MM.1S (cell line): Measurements from ENCODE around the gene PRAMEF5.
"Not testable (repeated sequence)": the region's sequence is repeated elsewhere in the genome, so short reads cannot be mapped to it uniquely, and the experiment has no call there.

ENCODE experiments used
- CTCF ChIP-seq: fragments of 300-600 bp; sonication (generic); IDR thresholded peaks from 2 replicates; pipeline ENCODE4 v1.5.1; 2016; ENCODE audit warnings: antibody characterized with exemption, low read length, mixed read lengths
- EZH2 ChIP-seq: fragments of 300-600 bp; sonication (generic); optimal IDR thresholded peaks from 2 replicates; pipeline ENCODE3; 2017; ENCODE audit warnings: low read depth, mild to moderate bottlenecking, antibody characterized with exemption, low read length, mixed read lengths
- EZH2phosphoT487 ChIP-seq: fragments of 300-600 bp; sonication (generic); IDR thresholded peaks from 2 replicates; pipeline ENCODE4 v1.6.1; 2018; ENCODE audit warnings: antibody characterized with exemption, low read length

- TF ChIP-seq EZH2phosphoT487, CTCF, EZH2: not testable (repeated sequence)
These were observed 23.0 kb downstream of the PRAMEF5 start for GRCh38 chr1:13277016-13277415.
